Activated T-helper 1 cell treated with anti-CD3 and anti-CD28 coated beads, Interleukin-12 subunit alpha, Interleukin-12 subunit beta, Interleukin-2, Interleukin-4 antibody, amounts not matched to agents 30 ng/mL and 10 ng/mL and 1 ng/mL, durations not matched to agents 14 hours and 24 hours and 36 hours (primary cell): Measurements from ENCODE around the gene RNF220. TPM values are rescaled to one million over a fixed set of nuclear protein-coding genes. Genes with fewer than 3 reads are reported as not detected.

Source experiments
- DNase-seq: peaks from one replicate; pipeline ENCODE4 v3.0.0; 2021; ENCODE audit warnings: low spot score
- H3K27ac Mint-ChIP-seq: one replicate; pipeline ENCODE4 v1.8.0; 2021; ENCODE audit warnings: mild to moderate bottlenecking, mixed read lengths
- H3K27me3 Mint-ChIP-seq: one replicate; pipeline ENCODE4 v1.8.0; 2022; ENCODE audit warnings: mild to moderate bottlenecking, moderate library complexity, mixed read lengths; ENCODE audit not compliant: insufficient read depth
- H3K36me3 Mint-ChIP-seq: one replicate; pipeline ENCODE4 v1.8.0; 2021; ENCODE audit warnings: low read depth, mixed read lengths
- H3K4me1 Mint-ChIP-seq: one replicate; pipeline ENCODE4 v1.8.0; 2021; ENCODE audit warnings: low read depth, mixed read lengths
- H3K4me3 Mint-ChIP-seq: one replicate; pipeline ENCODE4 v1.8.0; 2021; ENCODE audit warnings: mild to moderate bottlenecking, moderate library complexity, mixed read lengths
- H3K9me3 Mint-ChIP-seq: one replicate; pipeline ENCODE4 v1.8.0; 2021; ENCODE audit warnings: mixed read lengths
- intact Hi-C: fragments of 100-400 bp; cut with micrococcal nuclease; formaldehyde crosslinking; loops from one replicate; pipeline ENCODE4 v1.15.1; 2024
- total RNA-seq: library from RNA; stranded (reverse); gene quantifications from 2 replicates; pipeline ENCODE4 v1.2.3, GENCODE V29; 2022

RNF220 gene
- total RNA-seq, 1 donor from 2014 or later: 103 TPM

GRCh38 chr1:44677201-44677766 lies 272.2 kb downstream of the RNF220 start:
- Mint-ChIP-seq H3K9me3 (no peaks in the 10 kb centered on the region), H3K4me1 (peaks cover 24% of the 10 kb centered on the region), H3K27me3 (no peaks in the 10 kb centered on the region), H3K36me3 (no peaks in the 10 kb centered on the region), H3K4me3 (no peak overlapping the region), H3K27ac (no peak overlapping the region)
- DNase-seq: no peak
- intact Hi-C loops: no loop called here

- Mint-ChIP-seq H3K27ac (no peak overlapping the region), H3K36me3 (no peaks in the 10 kb centered on the region), H3K9me3 (no peaks in the 10 kb centered on the region), H3K27me3 (no peaks in the 10 kb centered on the region), H3K4me1 (peaks cover 15% of the 10 kb centered on the region), H3K4me3 (no peak overlapping the region)
- DNase-seq: no peak
- intact Hi-C loops: no loop called here
These were observed 273.1 kb downstream of the RNF220 start for GRCh38 chr1:44678120-44678519.

DNA sequence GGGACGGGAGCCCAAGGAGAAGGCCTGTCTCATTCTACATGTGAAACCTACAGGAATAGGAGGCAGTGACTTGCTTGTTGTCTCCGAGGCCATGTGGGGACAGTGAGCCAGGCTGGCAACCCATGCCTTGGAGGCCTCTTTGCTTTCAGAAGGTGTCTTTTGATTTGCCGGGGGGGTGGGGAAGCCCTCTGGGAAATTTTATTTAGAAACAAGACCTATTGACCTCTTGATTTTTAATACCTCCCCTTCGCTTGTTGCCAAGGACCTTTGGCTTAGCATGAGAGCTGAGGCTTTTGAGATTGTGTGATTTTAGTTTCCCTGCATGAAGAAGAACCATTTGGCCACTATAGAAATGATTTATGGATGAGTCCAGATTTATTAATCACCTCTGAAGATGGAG lies 273.6 kb downstream of the RNF220 start:
- no peaks in the 10 kb centered on the region for H3K36me3 Mint-ChIP-seq
- no peaks in the 10 kb centered on the region for H3K27me3 Mint-ChIP-seq
- H3K27ac Mint-ChIP-seq: no peak overlapping the region
- intact Hi-C loops: no loop called here
- peaks cover 10% of the 10 kb centered on the region for H3K4me1 Mint-ChIP-seq
- no peaks in the 10 kb centered on the region for H3K9me3 Mint-ChIP-seq
- DNase-seq: no peak
- no peak overlapping the region for H3K4me3 Mint-ChIP-seq

GRCh38 chr1:44679468-44679867 lies 274.4 kb downstream of the RNF220 start:
- no peak for DNase-seq
- H3K36me3 Mint-ChIP-seq: no peaks in the 10 kb centered on the region
- no peak overlapping the region for H3K27ac Mint-ChIP-seq
- intact Hi-C loops: no loop called here
- H3K4me1 Mint-ChIP-seq: peaks cover 10% of the 10 kb centered on the region
- H3K27me3 Mint-ChIP-seq: no peaks in the 10 kb centered on the region
- no peaks in the 10 kb centered on the region for H3K9me3 Mint-ChIP-seq
- H3K4me3 Mint-ChIP-seq: no peak overlapping the region

- no peak for DNase-seq
- H3K9me3 Mint-ChIP-seq: no peaks in the 10 kb centered on the region
- H3K4me1 Mint-ChIP-seq: peaks cover 9% of the 10 kb centered on the region
- H3K4me3 Mint-ChIP-seq: no peak overlapping the region
- intact Hi-C loops: no loop called here
- no peaks in the 10 kb centered on the region for H3K27me3 Mint-ChIP-seq
- H3K36me3 Mint-ChIP-seq: no peaks in the 10 kb centered on the region
- no peak overlapping the region for H3K27ac Mint-ChIP-seq
These were observed 277.1 kb downstream of the RNF220 start for GRCh38 chr1:44681905-44682882.

- Mint-ChIP-seq H3K4me1 (peaks cover 9% of the 10 kb centered on the region), H3K27ac (no peak overlapping the region), H3K36me3 (no peaks in the 10 kb centered on the region), H3K4me3 (no peak overlapping the region), H3K27me3 (no peaks in the 10 kb centered on the region), H3K9me3 (no peaks in the 10 kb centered on the region)
- no peak for DNase-seq
- intact Hi-C loops: no loop called here
These were observed 277.8 kb downstream of the RNF220 start for GRCh38 chr1:44682883-44683265.

DNA sequence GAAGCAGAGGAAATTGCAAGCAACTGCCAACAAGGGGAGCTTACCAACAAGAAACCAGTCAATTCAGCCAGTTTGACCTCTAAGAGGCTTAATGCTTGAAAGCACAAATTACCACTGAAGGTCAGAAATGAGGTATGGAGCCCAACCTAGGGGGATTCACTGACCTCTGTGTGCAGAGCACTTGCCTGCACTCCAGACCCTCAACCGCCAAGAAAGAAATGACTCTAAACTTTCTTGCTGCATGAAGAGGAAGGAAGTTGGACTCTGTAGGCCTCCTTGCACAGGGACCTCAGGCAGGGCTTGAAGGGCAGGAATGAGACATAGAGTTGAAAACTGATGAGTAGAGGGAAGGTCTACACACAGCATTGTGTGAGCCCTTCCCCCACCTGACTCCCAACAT lies 279.5 kb downstream of the RNF220 start:
- Mint-ChIP-seq H3K27me3 (no peaks in the 10 kb centered on the region), H3K36me3 (no peaks in the 10 kb centered on the region), H3K27ac (no peak overlapping the region), H3K4me1 (peaks cover 9% of the 10 kb centered on the region), H3K4me3 (no peak overlapping the region), H3K9me3 (no peaks in the 10 kb centered on the region)
- intact Hi-C loops: no loop called here
- no peak for DNase-seq

DNA sequence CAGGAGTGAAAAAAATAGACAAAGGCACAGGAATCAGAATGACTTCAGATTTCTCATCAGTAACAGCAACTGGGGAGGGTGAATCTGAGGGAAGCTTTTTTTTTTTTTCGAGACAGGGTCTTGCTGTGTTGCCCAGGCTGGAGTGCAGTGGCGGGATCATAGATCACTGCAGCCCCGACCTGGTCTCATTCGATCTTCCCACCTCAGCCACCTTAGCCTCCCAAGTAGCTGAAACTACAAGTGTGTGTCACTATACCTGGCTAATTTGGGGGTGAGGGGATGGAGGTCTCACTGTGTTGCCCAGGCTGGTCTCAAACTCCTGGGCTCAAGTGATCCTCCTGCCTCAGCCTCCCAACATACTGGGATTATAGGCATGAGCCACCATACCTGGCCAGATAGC lies 280.2 kb downstream of the RNF220 start:
- Mint-ChIP-seq H3K9me3 (no peaks in the 10 kb centered on the region), H3K4me3 (no peak overlapping the region), H3K36me3 (no peaks in the 10 kb centered on the region), H3K27me3 (no peaks in the 10 kb centered on the region), H3K27ac (no peak overlapping the region), H3K4me1 (peaks cover 9% of the 10 kb centered on the region)
- no peak for DNase-seq
- intact Hi-C loops: no loop called here

DNA sequence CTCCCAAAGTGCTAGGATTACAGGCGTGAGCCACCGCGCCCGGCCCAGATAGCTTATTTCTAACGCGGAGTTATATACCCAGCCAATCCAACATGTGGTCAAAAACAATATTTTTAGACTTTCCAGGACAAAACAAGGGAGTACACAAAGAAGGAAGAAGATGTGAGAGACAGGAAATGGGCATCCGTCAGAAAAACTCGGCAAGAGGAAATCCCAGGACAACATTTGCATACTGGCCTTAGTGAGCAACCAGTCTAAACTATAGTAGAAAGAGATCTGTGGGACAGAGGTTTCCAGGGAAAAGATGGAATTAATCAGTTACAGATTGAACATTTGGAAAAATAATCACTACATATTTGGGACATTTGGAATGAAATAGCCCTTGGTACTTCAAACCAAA lies 280.8 kb downstream of the RNF220 start:
- DNase-seq: no peak
- H3K4me1 Mint-ChIP-seq: peaks cover 9% of the 10 kb centered on the region
- no peaks in the 10 kb centered on the region for H3K36me3 Mint-ChIP-seq
- no peak overlapping the region for H3K27ac Mint-ChIP-seq
- H3K9me3 Mint-ChIP-seq: no peaks in the 10 kb centered on the region
- no peaks in the 10 kb centered on the region for H3K27me3 Mint-ChIP-seq
- H3K4me3 Mint-ChIP-seq: no peak overlapping the region
- intact Hi-C loops: no loop called here

DNA sequence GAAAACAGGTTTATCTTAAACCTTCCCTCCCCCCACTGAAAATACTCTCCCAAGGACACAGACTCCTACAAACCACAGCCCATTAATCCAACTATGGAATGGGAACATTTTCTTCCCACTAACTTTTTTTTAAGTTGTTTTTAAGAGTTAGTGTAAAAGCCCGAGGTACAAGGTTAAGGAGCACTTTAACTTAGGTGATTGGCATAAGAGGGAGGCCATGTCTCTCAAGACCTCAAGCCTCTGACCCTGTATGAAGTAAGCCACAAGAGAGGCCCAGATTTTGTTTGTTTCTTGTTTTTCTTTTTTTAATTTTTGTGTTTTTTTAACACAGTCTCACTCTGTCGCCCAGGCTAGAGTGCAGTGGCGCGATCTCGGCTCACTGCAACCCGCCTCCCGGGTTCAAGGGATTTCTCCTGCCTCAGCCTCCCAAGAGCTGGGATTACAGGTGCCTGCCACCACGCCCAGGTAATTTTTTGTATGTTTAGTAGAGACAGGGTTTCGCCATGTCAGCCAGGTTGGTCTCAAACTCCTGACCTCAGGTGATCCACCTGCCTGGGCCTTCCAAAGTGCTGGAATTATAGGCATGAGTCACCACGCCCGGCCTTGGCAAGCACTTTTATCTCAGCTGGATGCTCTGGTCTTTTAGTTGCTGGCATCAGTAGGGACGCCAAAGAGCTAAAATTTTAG lies 283.8 kb downstream of the RNF220 start:
- intact Hi-C loops: no loop called here
- Mint-ChIP-seq H3K4me3 (no peak overlapping the region), H3K27ac (no peak overlapping the region), H3K27me3 (no peaks in the 10 kb centered on the region), H3K36me3 (peaks cover 2% of the 10 kb centered on the region), H3K9me3 (no peaks in the 10 kb centered on the region), H3K4me1 (peaks cover 21% of the 10 kb centered on the region)
- no peak for DNase-seq

GRCh38 chr1:44689447-44689765 lies 284.4 kb downstream of the RNF220 start:
- intact Hi-C loops: no loop called here
- no peak for DNase-seq
- Mint-ChIP-seq H3K4me3 (no peak overlapping the region), H3K27me3 (no peaks in the 10 kb centered on the region), H3K36me3 (peaks cover 2% of the 10 kb centered on the region), H3K4me1 (peaks cover 19% of the 10 kb centered on the region), H3K9me3 (no peaks in the 10 kb centered on the region), H3K27ac (no peak overlapping the region)

GRCh38 chr1:44693159-44693558 lies 288.1 kb downstream of the RNF220 start:
- Mint-ChIP-seq H3K4me1 (peaks cover 26% of the 10 kb centered on the region), H3K36me3 (peaks cover 2% of the 10 kb centered on the region), H3K9me3 (no peaks in the 10 kb centered on the region), H3K27ac (no peak overlapping the region), H3K27me3 (no peaks in the 10 kb centered on the region), H3K4me3 (no peak overlapping the region)
- DNase-seq: no peak
- intact Hi-C loops: no loop called here

GRCh38 chr1:44693900-44694299 lies 288.8 kb downstream of the RNF220 start:
- no peak for DNase-seq
- no peaks in the 10 kb centered on the region for H3K9me3 Mint-ChIP-seq
- H3K27me3 Mint-ChIP-seq: no peaks in the 10 kb centered on the region
- peaks cover 26% of the 10 kb centered on the region for H3K4me1 Mint-ChIP-seq
- H3K4me3 Mint-ChIP-seq: no peak overlapping the region
- H3K36me3 Mint-ChIP-seq: peaks cover 2% of the 10 kb centered on the region
- peak overlapping the region; percentile 26 for H3K27ac Mint-ChIP-seq
- intact Hi-C loops: no loop called here
